Panc1 (cell line): ENCODE data around the gene SGMS2. TPM values are rescaled to one million over a fixed set of nuclear protein-coding genes. Genes with fewer than 3 reads are reported as not detected.

ENCODE experiments used
- ATAC-seq: fragments of 200-7000 bp; cut with Tn5 transposase; 2 replicates; pipeline ENCODE4 v1.9.1; 2020; ENCODE audit warnings: mild to moderate bottlenecking, moderate library complexity
- BruUV-seq: library from RNA; stranded (reverse); fragments of 400-500 nt; replicated peaks from 2 replicates; lab custom pipeline; 2021; lab: Mats Ljungman, UMichigan
- CTCF ChIA-PET: fragments of 300-600 bp; sonication (Branson Sonifier 250); formaldehyde crosslinking; loops from one replicate; lab custom pipeline; 2022; ENCODE audit warnings: antibody characterized with exemption; lab: Charles Lee
- POLR2A ChIA-PET: fragments of 300-600 bp; sonication (Branson Sonifier 250); formaldehyde crosslinking; loops from one replicate; lab custom pipeline; 2022; ENCODE audit warnings: antibody characterized with exemption; lab: Charles Lee
- DNase-seq: peaks from one replicate; pipeline ENCODE4 v3.0.0-alpha.2; 2010; ENCODE audit warnings: low read depth, low spot score
- H3K27ac ChIP-seq: 2 replicates; pipeline ENCODE4 v1.5.1; 2011; ENCODE audit warnings: mild to moderate bottlenecking, low read length, inconsistent platforms
- H3K27me3 ChIP-seq: fragments of 200-500 bp; sonication (Bioruptor generic); 2 replicates; pipeline ENCODE4 v1.6.0; 2014; ENCODE audit warnings: low read length, inconsistent platforms; ENCODE audit not compliant: control insufficient read depth, insufficient read depth
- H3K36me3 ChIP-seq: fragments of 200-500 bp; sonication (Bioruptor generic); 2 replicates; pipeline ENCODE4 v1.5.1; 2014; ENCODE audit warnings: inconsistent platforms, mild to moderate bottlenecking, low read length, moderate library complexity; ENCODE audit not compliant: control insufficient read depth, insufficient read depth
- H3K4me1 ChIP-seq: 2 replicates; pipeline ENCODE4 v1.5.1; 2011; ENCODE audit warnings: inconsistent platforms, mild to moderate bottlenecking, low read length, moderate library complexity; ENCODE audit not compliant: control insufficient read depth, insufficient read depth
- H3K4me3 ChIP-seq, 2 experiments: 2 replicates each; pipeline ENCODE4 v1.5.1; 2011 to 2012; ENCODE audit warnings: low read depth in 2 of 2, low read length in 2 of 2, mild to moderate bottlenecking in 2 of 2, inconsistent platforms in 1 of 2, moderate library complexity in 1 of 2
- H3K9me3 ChIP-seq: fragments of 200-500 bp; sonication (Bioruptor generic); 2 replicates; pipeline ENCODE4 v1.5.1; 2014; ENCODE audit warnings: low read depth, mild to moderate bottlenecking, inconsistent platforms, low read length, moderate library complexity; ENCODE audit not compliant: control insufficient read depth, insufficient read depth
- POLR2AphosphoS5 ChIP-seq: IDR thresholded peaks from 2 replicates; pipeline ENCODE4 v1.6.1; 2012; ENCODE audit warnings: mild to moderate bottlenecking, low read depth, low read length, moderate library complexity
- SIN3A ChIP-seq: IDR thresholded peaks from 2 replicates; pipeline ENCODE4 v1.6.1; 2012; ENCODE audit warnings: low read depth, mild to moderate bottlenecking, low read length, moderate library complexity, borderline replicate concordance; ENCODE audit not compliant: insufficient read depth
- TCF7L2 ChIP-seq: IDR thresholded peaks from 2 replicates; pipeline ENCODE4 v1.6.1; 2011; ENCODE audit warnings: mild to moderate bottlenecking, low read depth, low read length, inconsistent platforms
- in situ Hi-C: cut with HindIII; loops from 2 replicates; pipeline ENCODE4 v1.10.0; 2016; ENCODE audit warnings: low sequenced_read_pairs, low pct_unique_long_range_greater_than_20kb
- intact Hi-C: fragments of 100-400 bp; cut with micrococcal nuclease; formaldehyde crosslinking; loops from one replicate; pipeline ENCODE4 v1.10.0; 2022; ENCODE audit not compliant: unreplicated experiment
- total RNA-seq: library from RNA; stranded (reverse); gene quantifications from one replicate; pipeline ENCODE4 v1.2.1, GENCODE V29; 2021; ENCODE audit not compliant: unreplicated experiment
- TF ChIP-seq, protein P1 (sequence below), 2 experiments: IDR thresholded peaks; 2 replicates each; pipeline ENCODE4 v1.6.1; 2011 to 2012; ENCODE audit warnings: low read depth in 2 of 2, control low read depth in 1 of 2, low read length in 1 of 2, mild to moderate bottlenecking in 1 of 2, moderate library complexity in 1 of 2; ENCODE audit not compliant: insufficient read depth in 1 of 2
- TF ChIP-seq, protein P2 (sequence below): fragments of 450-650 bp; IDR thresholded peaks from 2 replicates; pipeline ENCODE4 v1.5.1; 2017; ENCODE audit warnings: mild to moderate bottlenecking

The SGMS2 gene
- total RNA-seq, 1 experiment from 2014 or later = 15.6 TPM

DNA sequence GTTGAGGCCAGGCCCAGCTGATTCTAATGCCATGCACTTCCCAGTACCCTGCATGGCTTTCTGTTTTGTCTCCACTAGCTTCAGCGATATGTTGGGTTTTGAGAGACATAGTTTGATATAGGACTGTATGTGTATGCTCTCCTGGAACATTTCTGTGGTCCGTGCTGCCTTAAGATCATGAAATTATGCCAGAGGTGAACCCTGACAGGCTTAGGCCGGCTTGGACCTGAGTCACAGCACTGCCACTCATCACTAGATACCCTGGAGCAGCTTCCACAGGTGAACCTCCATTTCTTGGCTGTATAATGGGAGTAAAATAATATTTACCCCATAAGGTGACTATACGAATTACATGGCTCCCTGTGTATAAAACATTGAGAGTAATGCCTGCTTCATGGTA, 6.4 kb downstream of the SGMS2 start:
- H3K4me3 ChIP-seq = no peak overlapping the region
- CTCF ChIA-PET = no interaction called here
- peaks cover 3% of the 10 kb centered on the region for H3K4me1 ChIP-seq
- intact Hi-C loops = no loop called here
- DNase-seq = no peak
- in situ Hi-C loops = no loop called here
- H3K9me3 ChIP-seq = no peaks in the 10 kb centered on the region
- no peaks in the 10 kb centered on the region for H3K36me3 ChIP-seq
- TF ChIP-seq, protein P1, sequence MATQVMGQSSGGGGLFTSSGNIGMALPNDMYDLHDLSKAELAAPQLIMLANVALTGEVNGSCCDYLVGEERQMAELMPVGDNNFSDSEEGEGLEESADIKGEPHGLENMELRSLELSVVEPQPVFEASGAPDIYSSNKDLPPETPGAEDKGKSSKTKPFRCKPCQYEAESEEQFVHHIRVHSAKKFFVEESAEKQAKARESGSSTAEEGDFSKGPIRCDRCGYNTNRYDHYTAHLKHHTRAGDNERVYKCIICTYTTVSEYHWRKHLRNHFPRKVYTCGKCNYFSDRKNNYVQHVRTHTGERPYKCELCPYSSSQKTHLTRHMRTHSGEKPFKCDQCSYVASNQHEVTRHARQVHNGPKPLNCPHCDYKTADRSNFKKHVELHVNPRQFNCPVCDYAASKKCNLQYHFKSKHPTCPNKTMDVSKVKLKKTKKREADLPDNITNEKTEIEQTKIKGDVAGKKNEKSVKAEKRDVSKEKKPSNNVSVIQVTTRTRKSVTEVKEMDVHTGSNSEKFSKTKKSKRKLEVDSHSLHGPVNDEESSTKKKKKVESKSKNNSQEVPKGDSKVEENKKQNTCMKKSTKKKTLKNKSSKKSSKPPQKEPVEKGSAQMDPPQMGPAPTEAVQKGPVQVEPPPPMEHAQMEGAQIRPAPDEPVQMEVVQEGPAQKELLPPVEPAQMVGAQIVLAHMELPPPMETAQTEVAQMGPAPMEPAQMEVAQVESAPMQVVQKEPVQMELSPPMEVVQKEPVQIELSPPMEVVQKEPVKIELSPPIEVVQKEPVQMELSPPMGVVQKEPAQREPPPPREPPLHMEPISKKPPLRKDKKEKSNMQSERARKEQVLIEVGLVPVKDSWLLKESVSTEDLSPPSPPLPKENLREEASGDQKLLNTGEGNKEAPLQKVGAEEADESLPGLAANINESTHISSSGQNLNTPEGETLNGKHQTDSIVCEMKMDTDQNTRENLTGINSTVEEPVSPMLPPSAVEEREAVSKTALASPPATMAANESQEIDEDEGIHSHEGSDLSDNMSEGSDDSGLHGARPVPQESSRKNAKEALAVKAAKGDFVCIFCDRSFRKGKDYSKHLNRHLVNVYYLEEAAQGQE (IDR thresholded peaks at IDR 0.05; ENCODE audit: insufficient read depth in 1 of 2, low read depth in 2 of 2, low read length in 1 of 2) = no peak
- no peak for TF ChIP-seq SIN3A
- TF ChIP-seq, protein P2, sequence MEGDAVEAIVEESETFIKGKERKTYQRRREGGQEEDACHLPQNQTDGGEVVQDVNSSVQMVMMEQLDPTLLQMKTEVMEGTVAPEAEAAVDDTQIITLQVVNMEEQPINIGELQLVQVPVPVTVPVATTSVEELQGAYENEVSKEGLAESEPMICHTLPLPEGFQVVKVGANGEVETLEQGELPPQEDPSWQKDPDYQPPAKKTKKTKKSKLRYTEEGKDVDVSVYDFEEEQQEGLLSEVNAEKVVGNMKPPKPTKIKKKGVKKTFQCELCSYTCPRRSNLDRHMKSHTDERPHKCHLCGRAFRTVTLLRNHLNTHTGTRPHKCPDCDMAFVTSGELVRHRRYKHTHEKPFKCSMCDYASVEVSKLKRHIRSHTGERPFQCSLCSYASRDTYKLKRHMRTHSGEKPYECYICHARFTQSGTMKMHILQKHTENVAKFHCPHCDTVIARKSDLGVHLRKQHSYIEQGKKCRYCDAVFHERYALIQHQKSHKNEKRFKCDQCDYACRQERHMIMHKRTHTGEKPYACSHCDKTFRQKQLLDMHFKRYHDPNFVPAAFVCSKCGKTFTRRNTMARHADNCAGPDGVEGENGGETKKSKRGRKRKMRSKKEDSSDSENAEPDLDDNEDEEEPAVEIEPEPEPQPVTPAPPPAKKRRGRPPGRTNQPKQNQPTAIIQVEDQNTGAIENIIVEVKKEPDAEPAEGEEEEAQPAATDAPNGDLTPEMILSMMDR = no peak
- no peak for TF ChIP-seq POLR2AphosphoS5
- no peak for TF ChIP-seq TCF7L2
- POLR2A ChIA-PET = no interaction called here
- H3K27me3 ChIP-seq = no peaks in the 10 kb centered on the region
- no TSS peak for BruUV-seq
- ATAC-seq = no peak
- H3K27ac ChIP-seq = no peak overlapping the region

DNA sequence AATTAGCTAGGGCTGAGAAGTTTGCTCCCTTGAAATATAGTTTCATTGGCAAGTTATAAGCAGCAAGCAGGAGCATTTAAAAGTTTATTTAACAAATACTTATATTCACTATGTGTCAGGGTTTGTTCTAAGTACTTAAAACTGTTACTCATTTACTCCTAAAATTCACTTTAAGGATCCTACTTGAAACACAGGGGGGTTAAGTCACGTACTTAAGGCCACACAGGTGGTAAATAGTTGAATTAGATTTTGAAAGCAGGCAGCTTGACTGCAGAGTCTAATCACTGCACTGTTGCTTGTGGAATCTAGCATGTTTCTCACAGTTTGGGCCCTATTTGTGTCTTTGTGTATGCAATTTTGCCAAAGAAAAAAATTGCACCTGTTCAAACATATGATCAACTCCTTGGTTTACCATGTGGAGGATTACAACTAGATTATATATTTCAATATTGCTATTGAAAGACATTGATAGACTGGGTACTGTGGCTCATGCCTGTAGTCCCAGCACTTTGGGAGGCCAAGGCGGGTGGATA, 7.6 kb downstream of the SGMS2 start:
- intact Hi-C loops = no loop called here
- H3K9me3 ChIP-seq = no peaks in the 10 kb centered on the region
- TF ChIP-seq SIN3A (no peak), TCF7L2 (no peak), POLR2AphosphoS5 (no peak)
- TF ChIP-seq, protein P1 (IDR thresholded peaks at IDR 0.05; ENCODE audit: insufficient read depth in 1 of 2, low read depth in 2 of 2, low read length in 1 of 2) = no peak
- TF ChIP-seq, protein P2 = no peak
- no peaks in the 10 kb centered on the region for H3K36me3 ChIP-seq
- BruUV-seq = no TSS peak
- no peak overlapping the region for H3K27ac ChIP-seq
- H3K4me3 ChIP-seq = no peak overlapping the region
- DNase-seq (no peak), ATAC-seq (no peak)
- CTCF ChIA-PET = no interaction called here
- POLR2A ChIA-PET = no interaction called here
- no peaks in the 10 kb centered on the region for H3K27me3 ChIP-seq
- in situ Hi-C loops = no loop called here
- no peaks in the 10 kb centered on the region; the same call in 1 of the 2 replicates for H3K4me1 ChIP-seq
